ENCODE data around the gene NKX1-1.

Gene NKX1-1

DNA sequence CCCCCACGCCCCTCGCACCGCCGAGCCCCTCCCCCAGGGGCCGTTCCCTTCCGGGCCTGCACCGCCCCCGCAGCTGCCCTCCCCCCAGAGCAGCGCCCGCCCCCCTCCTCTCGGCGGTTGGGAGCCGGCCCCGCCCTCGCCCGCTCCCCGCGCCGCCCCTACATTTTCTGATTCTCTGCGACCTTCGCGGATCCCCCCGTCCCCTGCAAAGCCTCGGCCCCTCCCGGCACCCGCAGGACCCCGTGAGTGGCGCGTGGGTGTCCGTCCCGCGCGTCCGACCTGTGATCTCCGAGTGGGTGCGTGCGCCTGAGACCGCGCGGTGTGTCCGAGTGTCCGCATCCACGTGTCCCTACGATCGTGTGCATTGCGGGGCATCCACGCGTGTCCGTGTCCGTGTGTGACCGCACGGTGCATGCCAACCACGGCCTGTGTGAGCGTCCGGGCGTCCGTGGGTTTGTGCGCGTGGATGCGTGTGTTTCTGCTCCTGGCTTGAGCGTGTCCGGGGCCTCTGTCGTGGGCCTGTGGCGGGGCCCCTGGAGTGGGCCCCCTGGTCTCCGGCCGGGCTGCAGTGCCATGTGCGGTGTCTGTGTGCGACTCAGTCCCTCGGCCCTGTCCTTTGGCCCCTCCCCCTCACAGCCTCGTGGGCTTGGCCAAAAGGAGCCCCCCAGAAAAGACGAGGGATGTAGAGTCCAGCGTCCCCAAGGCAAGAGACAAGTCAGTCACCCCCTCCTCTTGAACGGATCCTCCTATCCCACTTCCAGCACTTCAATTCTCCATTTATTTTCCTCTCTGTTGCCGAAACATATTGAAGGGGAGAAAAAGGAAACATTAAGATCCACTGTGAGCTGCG lies 8.8 kb upstream of the NKX1-1 start:
- TF ChIP-seq, protein P1, sequence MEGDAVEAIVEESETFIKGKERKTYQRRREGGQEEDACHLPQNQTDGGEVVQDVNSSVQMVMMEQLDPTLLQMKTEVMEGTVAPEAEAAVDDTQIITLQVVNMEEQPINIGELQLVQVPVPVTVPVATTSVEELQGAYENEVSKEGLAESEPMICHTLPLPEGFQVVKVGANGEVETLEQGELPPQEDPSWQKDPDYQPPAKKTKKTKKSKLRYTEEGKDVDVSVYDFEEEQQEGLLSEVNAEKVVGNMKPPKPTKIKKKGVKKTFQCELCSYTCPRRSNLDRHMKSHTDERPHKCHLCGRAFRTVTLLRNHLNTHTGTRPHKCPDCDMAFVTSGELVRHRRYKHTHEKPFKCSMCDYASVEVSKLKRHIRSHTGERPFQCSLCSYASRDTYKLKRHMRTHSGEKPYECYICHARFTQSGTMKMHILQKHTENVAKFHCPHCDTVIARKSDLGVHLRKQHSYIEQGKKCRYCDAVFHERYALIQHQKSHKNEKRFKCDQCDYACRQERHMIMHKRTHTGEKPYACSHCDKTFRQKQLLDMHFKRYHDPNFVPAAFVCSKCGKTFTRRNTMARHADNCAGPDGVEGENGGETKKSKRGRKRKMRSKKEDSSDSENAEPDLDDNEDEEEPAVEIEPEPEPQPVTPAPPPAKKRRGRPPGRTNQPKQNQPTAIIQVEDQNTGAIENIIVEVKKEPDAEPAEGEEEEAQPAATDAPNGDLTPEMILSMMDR (conservative IDR thresholded peaks at IDR 0.05) = no peak
- no peak overlapping the region for H3K27ac ChIP-seq

DNA sequence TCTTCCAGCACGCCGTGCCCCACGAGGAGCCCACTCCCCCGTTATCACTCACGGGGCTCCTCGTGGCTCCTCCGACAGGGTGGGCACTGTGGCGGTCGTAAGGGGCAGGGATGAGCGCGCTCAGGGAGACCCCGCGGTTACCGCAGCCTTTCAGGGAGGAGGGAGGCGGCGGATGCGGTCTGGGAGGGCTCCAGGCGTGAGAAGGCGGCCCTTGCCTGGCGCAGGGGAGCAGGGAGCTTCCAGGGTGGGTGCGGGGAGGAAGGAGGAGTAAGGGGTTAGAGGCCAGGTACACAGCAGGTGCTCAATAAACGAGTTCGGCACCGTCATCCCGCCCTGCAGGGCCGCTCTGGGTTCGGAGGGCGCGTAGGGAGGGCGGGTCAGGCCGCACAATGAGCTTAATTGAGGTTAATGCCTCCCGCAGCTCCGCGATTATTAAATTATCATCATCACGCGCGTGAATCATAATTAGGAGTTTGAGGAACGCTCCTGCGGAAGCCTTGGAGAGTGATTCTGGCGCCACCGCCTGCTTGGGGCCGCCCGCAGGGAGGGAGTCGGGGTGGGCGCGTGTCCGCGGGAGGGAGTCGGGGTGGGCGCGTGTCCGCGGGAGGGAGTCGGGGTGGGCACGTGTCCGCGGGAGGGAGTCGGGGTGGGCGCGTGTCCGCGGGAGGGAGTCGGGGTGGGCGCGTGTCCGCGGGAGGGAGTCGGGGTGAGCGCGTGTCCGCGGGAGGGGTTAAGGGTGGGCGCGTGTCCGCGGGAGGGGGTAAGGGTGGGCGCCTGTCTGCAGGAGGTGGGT lies 7.6 kb upstream of the NKX1-1 start:
- TF ChIP-seq, protein P1 (conservative IDR thresholded peaks at IDR 0.05) = no peak
- no peak overlapping the region for H3K27ac ChIP-seq

DNA sequence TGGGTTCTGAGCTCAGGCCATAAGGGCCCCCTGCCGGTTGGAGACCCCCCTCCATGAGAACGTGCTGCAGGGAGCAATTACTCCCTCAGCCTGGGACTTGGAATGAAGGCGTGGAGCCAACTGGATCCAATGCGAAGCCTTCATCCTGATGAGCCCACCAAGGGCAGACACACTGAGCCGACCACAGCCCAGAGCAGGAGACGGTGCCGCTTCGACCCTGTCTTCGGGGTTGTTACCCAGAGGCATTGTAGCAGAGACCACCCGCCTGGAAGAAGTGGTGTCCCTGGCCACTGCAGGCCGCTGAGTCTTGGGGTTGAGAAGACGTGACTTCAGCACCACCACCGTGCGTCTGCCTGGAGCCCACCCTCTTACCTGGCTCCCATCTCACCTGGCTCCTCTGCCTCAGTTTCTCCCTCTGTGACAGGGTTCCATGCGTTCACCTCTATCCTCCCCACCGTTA lies 7.0 kb upstream of the NKX1-1 start:
- TF ChIP-seq, protein P1 (conservative IDR thresholded peaks at IDR 0.05) = no peak
- no peak overlapping the region for H3K27ac ChIP-seq

DNA sequence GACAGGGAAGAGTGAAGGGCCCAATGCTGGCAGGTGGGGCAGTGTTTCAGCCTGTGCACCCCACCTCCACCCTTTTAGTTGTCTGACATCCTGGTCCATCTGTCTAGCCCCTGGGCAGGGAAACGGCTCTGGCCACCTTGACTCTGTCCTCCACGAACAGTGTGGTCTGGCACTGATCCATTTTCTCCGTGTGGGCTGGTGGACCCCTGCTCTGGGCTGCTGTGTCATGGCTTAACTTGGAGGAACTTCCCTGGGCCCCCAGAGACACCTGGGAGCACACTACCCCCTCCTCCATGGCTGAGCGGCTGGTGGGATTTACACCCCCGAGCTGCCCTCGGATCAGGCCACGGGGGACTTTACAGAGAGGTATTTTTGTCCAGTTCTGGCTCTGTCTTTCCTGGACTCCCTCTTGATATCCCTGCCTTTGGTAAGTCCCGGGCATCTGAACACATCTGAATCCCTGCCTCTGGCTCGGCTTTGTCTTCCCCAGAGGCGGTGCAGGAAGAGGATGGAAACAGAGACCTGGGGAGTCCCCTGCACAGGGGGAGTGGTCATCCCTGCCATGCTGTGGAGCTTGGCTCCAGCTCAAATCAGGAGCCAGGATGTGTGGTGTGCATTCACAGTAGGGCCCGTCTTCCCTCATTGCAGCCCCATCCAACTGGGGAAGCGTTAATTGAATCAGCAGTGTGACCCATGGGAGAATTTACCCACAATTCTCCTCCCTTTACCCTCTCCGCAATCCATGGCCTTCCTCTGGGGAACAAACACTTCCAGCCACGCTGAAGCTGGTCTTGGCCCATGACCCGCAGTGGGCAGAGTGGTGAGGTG lies 6.3 kb upstream of the NKX1-1 start:
- TF ChIP-seq, protein P1 (conservative IDR thresholded peaks at IDR 0.05) = no peak
- no peak overlapping the region for H3K27ac ChIP-seq

DNA sequence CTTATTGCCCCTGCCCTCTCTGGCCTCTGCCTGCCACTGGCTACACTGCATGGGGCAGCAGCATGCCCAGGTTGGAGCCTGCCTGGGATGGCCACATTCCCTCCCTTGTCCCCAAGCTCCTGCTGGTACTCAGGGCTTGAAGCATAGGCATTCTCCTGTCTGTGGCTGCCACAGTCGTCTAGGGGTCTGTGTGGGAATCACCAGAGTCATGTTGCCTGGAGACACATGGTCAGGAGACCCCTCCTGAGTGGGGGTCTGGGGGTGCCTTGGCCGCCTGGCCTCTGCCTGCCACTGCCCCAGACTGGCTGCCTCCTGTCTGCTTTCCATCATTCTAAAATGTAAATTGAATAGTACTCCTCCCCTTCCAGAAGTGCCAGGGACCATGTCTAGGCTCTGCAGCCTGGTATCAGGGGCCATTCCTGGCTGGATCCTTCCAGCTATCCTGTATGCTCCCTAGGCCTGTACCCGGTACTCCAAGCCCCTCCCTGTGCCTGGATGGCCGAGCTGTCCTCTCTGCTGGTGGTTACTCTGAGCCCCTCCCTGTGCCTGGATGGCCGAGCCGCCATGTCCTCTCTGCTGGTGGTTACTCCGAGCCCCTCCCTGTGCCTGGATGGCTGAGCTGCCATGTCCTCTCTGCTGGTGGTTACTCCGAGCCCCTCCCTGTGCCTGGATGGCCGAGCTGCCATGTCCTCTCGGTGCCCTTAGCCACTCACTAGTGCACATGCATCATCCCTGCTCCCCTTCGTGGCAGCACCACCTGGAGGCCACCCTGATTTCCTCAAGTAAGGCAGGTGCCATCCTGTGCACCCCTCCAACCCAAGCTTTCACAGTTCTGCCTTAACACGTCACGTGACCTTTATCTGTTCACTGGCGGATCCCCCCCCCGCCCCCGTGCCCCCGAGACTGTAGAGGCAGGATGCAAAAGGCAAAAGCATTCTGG lies 5.5 kb upstream of the NKX1-1 start:
- no peak overlapping the region for H3K27ac ChIP-seq
- TF ChIP-seq, protein P1 (conservative IDR thresholded peaks at IDR 0.05) = no peak

DNA sequence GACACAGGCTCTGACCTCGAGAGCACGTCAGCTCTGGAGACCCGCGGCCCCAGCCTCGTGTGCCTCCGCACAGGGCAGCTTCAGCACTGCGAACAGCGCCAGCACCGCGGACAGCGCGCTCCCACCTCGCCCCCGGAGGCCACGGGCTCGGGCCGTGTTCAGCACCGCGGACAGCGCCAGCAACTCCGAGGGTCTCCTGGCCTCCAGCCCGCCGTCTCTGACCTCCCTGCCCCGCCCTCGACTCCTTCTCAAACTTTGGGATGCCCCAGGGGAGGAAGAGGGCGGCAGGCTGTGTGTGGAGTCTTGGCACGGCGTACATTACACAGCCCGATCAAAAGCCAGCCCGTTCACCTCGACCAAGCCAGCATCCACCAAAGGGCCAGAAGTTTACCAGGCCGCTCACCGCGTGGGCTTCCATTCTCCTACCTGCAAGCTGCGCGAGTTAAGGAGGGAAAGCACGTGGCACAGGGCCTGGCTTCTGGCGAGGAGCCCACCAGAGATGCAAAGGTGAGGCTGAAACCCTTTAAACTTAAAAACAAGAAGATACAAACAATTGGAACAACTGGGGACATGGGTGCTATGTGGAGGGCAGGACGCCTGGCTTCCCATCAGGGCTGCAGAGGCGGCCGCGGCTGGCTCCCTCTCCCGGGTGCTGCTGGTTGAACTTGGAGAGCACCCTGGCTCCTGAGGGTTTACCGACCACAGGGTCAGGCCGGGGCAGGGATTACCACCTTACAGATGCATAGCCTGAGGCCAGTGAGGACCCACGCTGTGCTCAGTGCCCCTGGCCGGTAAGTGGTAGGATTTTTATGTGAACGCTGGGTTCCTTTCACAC lies 4.5 kb upstream of the NKX1-1 start:
- TF ChIP-seq, protein P1 (conservative IDR thresholded peaks at IDR 0.05) = no peak
- no peak overlapping the region for H3K27ac ChIP-seq
